GM12873 (cell line): ENCODE results near the gene FUOM.

Experiments used
- CTCF ChIP-seq: IDR thresholded peaks from 2 replicates; pipeline ENCODE4 v1.5.1; 2012; ENCODE audit warnings: low read depth, mild to moderate bottlenecking, moderate library complexity, low read length, control low read depth; ENCODE audit not compliant: insufficient read depth; ENCODE audit errors: missing control alignments

Gene FUOM

GRCh38 chr10:133342942-133343341 is 14.9 kb downstream of the FUOM start:
- no peak for TF ChIP-seq CTCF

DNA sequence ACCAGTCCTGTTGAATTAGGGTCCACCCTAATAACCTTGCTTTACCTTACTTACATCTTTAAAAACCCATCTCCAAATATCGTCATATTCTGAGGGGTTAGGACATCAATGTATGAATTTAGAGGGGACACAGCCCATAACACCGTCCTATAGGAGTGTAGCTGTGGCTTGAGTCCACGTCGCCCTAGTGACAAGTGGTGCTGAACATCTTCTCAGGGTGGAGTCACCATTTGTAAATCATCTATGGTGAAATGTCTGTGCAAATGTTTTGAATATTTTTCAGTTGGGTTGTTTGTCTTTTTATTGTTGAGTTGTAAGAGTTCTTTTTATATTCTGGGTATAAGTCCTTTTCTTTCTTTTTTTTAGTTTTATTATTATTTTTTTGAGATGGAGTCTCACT is 15.8 kb downstream of the FUOM start:
- TF ChIP-seq CTCF: no peak

- TF ChIP-seq CTCF: no peak
Measured at GRCh38 chr10:133339708-133340380, 18.0 kb downstream of the FUOM start.

- TF ChIP-seq CTCF: no peak
Measured at GRCh38 chr10:133338080-133339071, 19.4 kb downstream of the FUOM start.

- TF ChIP-seq CTCF: no peak
Measured at GRCh38 chr10:133337370-133337725, 20.5 kb downstream of the FUOM start.

- no peak for TF ChIP-seq CTCF
Measured at GRCh38 chr10:133336577-133337369, 21.0 kb downstream of the FUOM start, which contains the start of gene CALY. Gene CALY, minus strand, starts transcription at chr10:133336896. Its CDS starts 7,907 bp downstream, at chr10:133328989.
